ENCODE results near the gene FAM234A.
A peak's percentile ranks its signal among the peaks of the same experiment; 100 is the strongest.
"Not testable (repeated sequence)": the region's sequence is repeated elsewhere in the genome, so short reads cannot be mapped to it uniquely, and the experiment has no call there.

The FAM234A gene

DNA sequence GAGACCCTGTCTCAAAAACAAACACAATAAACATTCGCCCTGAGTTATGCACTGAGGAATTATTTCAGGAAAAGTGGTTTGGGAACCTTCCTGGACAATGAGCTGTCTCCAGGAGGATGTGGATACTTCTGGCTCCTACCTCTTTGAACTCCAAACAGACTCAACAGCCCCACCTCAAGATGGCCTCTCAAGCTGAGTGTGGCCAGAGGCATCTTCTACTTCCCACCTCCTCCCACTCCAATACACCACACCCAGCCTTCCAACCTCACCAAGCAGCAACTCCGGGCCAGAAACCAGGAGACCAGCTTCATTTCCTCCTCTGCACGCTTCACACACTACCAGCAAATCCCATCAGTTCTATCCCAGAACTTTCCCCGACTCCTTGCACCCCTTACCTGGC, 42.8 kb upstream of the FAM234A start:
- no peak for DNase-seq (ENCODE audit: low read depth)
- TF ChIP-seq, protein P1, sequence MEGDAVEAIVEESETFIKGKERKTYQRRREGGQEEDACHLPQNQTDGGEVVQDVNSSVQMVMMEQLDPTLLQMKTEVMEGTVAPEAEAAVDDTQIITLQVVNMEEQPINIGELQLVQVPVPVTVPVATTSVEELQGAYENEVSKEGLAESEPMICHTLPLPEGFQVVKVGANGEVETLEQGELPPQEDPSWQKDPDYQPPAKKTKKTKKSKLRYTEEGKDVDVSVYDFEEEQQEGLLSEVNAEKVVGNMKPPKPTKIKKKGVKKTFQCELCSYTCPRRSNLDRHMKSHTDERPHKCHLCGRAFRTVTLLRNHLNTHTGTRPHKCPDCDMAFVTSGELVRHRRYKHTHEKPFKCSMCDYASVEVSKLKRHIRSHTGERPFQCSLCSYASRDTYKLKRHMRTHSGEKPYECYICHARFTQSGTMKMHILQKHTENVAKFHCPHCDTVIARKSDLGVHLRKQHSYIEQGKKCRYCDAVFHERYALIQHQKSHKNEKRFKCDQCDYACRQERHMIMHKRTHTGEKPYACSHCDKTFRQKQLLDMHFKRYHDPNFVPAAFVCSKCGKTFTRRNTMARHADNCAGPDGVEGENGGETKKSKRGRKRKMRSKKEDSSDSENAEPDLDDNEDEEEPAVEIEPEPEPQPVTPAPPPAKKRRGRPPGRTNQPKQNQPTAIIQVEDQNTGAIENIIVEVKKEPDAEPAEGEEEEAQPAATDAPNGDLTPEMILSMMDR (IDR thresholded peaks at IDR 0.05; ENCODE audit: low read length, missing control alignments) = no peak
- H3K4me3 ChIP-seq (replicated peaks; ENCODE audit: low read depth, low read length) = no peak overlapping the region

DNA sequence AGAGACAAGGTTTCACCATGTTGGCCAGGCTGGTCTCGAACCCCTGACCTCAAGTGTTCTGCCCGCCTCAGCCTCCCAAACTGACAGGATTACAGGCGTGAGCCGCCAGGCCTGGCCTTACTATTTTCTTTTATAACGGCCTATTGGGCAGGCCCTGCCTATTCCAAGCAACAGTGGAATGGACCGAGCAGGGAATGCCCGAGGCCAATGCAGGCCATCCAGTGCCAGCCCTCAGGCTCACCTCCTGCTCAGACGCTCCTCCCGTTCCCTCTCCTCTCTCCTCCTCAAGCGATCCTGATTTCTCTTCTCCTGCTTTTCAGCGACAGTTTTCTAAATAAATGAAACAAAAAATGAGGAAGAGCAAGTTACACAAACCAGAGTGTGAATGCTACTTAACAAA, 41.9 kb upstream of the FAM234A start:
- TF ChIP-seq, protein P1 (IDR thresholded peaks at IDR 0.05; ENCODE audit: low read length, missing control alignments) = no peak
- no peak for DNase-seq (ENCODE audit: low read depth)
- H3K4me3 ChIP-seq (replicated peaks; ENCODE audit: low read depth, low read length) = no peak overlapping the region

DNA sequence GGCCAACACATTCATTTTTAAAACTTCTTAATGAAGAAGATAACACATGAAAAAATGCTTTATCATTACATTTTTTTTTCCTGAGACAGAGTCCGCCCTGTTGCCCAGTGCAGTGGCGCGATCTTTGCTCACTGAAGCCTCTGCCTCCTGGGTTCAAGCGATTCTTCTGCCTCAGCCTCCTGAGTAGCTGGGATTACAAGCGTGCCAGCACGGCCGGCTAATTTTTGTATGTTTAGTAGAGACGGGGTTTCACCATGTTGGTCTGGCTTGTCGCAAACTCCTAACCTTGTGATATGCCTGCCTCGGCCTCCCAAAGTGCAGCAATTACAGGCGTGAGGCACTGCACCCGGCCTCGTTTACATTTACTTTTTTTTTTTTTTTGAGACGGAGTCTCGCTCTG, 41.2 kb upstream of the FAM234A start:
- H3K4me3 ChIP-seq (replicated peaks; ENCODE audit: low read depth, low read length) = no peak overlapping the region
- DNase-seq (ENCODE audit: low read depth) = no peak
- TF ChIP-seq, protein P1 (IDR thresholded peaks at IDR 0.05; ENCODE audit: low read length, missing control alignments) = no peak

DNA sequence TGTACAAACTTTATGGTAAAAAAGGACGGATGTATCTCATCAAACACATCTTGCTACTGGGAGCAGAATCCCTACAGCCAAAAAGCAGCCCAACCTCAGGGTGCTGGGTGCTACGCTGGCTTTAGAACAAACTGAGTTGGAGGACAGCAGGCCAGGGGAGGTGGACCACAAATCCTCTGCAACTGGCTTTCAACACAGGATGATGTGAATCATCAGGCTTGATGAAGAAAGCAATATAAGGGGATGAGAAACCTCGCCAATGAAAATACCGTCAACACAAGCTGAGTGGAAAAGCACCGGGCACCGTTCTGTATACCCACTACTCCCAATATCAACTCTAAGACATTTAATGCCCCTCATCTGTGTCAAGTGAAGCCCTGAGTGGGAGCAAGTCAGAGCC, 40.1 kb upstream of the FAM234A start:
- TF ChIP-seq, protein P1 (IDR thresholded peaks at IDR 0.05; ENCODE audit: low read length, missing control alignments) = no peak
- no peak overlapping the region for H3K4me3 ChIP-seq (replicated peaks; ENCODE audit: low read depth, low read length)
- DNase-seq (ENCODE audit: low read depth) = peak; percentile 14

DNA sequence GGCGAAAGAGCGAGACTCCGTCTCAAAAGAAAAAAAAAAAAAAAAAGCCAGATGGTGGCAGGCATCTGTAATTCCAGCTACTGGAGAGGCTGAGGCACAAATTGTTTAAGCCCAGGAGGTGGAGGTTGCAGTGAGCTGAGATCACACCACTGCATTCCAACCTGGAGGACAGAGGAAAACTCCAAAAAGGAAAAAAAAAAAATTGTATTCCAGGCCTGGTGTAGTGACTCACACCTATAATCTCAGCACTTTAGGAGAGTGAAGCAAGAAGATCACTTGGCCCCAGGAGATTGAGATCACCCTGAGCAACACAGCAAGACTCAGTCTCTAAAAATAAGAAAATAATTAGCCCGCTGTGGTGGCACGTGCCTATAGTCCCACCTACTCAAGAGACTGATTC, 34.2 kb upstream of the FAM234A start:
- TF ChIP-seq, protein P1 (IDR thresholded peaks at IDR 0.05; ENCODE audit: low read length, missing control alignments) = no peak
- H3K4me3 ChIP-seq (replicated peaks; ENCODE audit: low read depth, low read length) = no peak overlapping the region
- peak; percentile 54 for DNase-seq (ENCODE audit: low read depth)

DNA sequence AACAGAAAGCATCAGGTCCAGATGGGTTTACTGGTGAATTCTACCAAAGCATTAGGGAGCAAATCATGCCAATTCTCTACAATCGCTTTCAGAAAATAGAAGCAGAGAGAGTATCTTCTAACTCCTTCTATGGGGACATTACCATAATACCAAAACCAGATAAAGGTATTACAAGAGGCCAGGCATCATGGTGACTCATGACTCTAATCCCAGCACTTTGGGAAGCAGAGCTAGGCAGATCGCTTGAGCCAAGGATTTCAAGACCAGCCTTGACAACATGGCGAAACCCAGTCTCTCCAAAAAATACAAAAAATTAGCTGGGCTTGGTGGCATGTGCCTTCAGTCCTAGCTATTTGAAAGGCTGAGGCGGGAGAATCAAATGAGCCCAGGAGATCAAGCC, 31.4 kb upstream of the FAM234A start:
- no peak for DNase-seq (ENCODE audit: low read depth)
- H3K4me3 ChIP-seq (replicated peaks; ENCODE audit: low read depth, low read length) = no peak overlapping the region
- TF ChIP-seq, protein P1 (IDR thresholded peaks at IDR 0.05; ENCODE audit: low read length, missing control alignments) = no peak

DNA sequence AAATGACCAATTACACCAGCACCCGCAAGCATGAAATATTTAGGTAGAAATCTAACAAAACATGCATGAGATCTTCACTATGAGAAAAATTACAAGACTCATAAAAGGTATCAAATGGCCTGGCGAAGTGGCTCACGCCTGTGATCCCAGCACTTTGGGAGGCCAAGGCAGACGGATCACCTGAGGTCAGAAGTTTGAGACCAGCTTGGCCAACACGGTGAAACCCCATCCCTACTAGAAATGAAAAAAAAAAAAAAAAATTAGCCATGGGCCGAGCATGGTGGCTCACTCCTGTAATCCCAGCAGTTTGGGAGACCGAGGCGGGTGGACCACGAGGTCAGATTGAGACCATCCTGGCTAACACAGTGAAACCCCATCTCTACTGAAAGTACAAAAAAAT, 30.6 kb upstream of the FAM234A start:
- H3K4me3 ChIP-seq (replicated peaks; ENCODE audit: low read depth, low read length); DNase-seq (ENCODE audit: low read depth): not testable (repeated sequence)

DNA sequence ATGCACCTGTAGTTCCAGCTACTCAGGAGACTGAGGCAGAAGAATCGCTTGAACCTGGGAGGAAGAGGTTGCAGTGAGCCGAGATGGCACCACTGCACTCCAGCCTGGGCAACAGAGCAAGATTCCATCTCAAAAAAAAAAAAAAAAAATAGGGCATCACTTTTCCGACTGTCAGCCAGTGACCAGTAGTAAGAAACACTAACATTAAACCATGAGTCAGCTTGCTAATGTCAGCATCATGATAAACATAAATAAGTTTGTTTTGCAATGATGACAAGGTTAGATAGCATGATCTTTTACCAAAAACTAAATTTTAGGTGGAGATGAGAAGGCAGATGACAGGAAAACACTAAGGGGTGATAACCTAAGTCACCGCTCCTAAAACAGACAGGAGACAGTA, 25.3 kb upstream of the FAM234A start:
- not testable (repeated sequence) for DNase-seq (ENCODE audit: low read depth); H3K4me3 ChIP-seq (replicated peaks; ENCODE audit: low read depth, low read length)

DNA sequence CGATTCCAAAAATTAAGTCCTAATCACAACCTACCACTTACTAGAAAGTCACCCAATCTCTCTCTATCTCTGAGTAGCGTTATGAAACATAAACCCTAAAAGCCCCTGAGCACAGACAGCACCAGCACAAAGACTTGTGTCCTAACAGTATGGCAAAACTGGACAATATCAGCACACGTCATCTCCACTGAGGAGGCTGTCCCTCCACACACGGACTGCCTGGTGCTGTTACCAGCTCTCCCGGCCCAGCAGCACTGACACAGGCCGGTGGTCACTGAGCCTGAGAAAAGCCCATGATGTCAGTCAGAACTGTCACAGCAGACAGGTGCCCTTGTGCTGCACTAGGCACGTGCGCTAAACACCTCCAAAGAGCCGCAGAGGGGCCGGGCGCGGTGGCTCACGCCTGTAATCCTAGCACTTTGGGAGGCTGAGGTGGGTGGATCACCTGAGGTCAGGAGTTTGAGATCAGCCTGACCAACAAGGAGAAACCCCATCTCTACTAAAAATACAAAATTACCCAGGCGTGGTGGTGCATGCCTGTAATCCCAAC, 22.9 kb upstream of the FAM234A start:
- not testable (repeated sequence) for H3K4me3 ChIP-seq (replicated peaks; ENCODE audit: low read depth, low read length); DNase-seq (ENCODE audit: low read depth)

All from fibroblast of pulmonary artery (primary cell).